Thyroid gland (tissue), 4 donors: ENCODE measurements around the gene NFE2L2.

ENCODE experiments used
- POLR2A ChIP-seq, 2 donors: fragments of 450-650 bp; IDR thresholded peaks; one replicate each; pipeline ENCODE4 v1.6.1; 2017; ENCODE audit warnings: antibody characterized with exemption in 2 of 2, mild to moderate bottlenecking in 2 of 2, moderate library complexity in 1 of 2
- TF ChIP-seq, protein P1 (sequence below), 6 experiments: fragments of 200-600 bp in 3 of 6; fragments of 450-650 bp in 3 of 6; sonication (generic) in 3 of 6; IDR thresholded peaks; one replicate each; pipeline ENCODE4 v1.5.1; 2016 to 2019; ENCODE audit warnings: antibody characterized with exemption in 6 of 6, mild to moderate bottlenecking in 2 of 6, inconsistent platforms in 1 of 6, moderate library complexity in 1 of 6

DNA sequence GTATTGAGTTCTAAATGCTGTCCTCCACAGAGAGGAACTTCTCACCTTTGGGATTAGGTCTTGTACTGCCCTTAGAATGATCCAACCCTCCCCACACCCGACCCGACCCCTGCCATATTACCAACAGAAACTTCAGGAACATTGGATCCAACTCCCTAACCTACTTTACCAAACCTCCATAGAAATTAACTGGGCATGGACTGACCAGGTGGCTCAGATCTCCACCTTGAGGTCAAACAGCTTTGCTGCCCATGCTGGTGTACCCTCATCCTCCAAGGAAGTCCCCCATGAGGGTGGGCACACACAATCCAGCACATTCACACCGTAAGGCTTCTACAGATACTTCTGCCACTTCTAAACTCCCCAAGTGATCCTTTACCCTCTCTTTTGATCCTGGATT is 21.5 kb downstream of the NFE2L2 start:
- TF ChIP-seq, protein P1, sequence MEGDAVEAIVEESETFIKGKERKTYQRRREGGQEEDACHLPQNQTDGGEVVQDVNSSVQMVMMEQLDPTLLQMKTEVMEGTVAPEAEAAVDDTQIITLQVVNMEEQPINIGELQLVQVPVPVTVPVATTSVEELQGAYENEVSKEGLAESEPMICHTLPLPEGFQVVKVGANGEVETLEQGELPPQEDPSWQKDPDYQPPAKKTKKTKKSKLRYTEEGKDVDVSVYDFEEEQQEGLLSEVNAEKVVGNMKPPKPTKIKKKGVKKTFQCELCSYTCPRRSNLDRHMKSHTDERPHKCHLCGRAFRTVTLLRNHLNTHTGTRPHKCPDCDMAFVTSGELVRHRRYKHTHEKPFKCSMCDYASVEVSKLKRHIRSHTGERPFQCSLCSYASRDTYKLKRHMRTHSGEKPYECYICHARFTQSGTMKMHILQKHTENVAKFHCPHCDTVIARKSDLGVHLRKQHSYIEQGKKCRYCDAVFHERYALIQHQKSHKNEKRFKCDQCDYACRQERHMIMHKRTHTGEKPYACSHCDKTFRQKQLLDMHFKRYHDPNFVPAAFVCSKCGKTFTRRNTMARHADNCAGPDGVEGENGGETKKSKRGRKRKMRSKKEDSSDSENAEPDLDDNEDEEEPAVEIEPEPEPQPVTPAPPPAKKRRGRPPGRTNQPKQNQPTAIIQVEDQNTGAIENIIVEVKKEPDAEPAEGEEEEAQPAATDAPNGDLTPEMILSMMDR (IDR thresholded peaks at IDR 0.05) = no peak
- TF ChIP-seq POLR2A (IDR thresholded peaks at IDR 0.05) = no peak
